Measurements from ENCODE around the gene TTC21B. TPM values are rescaled to one million over a fixed set of nuclear protein-coding genes. Genes with fewer than 3 reads are reported as not detected.

TTC21B gene
- total and polyA plus RNA-seq, 7 experiments from 2014 or later: 9.2 to 38.9 (median 29.1) TPM

GRCh38 chr2:165872101-165872791 lies 81.3 kb downstream of the TTC21B start:
- H3K27me3 ChIP-seq (ENCODE audit: control insufficient read depth in 2 of 2, insufficient read depth in 2 of 2, low read length in 2 of 2): no peaks in the 10 kb centered on the region
- peaks cover 0 to 4% (median 0%) of the 10 kb centered on the region in 3 experiments for H3K36me3 ChIP-seq (ENCODE audit: control insufficient read depth in 2 of 3, insufficient read depth in 3 of 3, low read length in 3 of 3)
- no peaks in the 10 kb centered on the region for H3K9me3 ChIP-seq (ENCODE audit: control insufficient read depth in 2 of 3, low read length in 3 of 3)
- H3K4me1 ChIP-seq (ENCODE audit: control insufficient read depth in 2 of 2, insufficient read depth in 2 of 2, low read length in 2 of 2): peaks cover 0 to under 1% of the 10 kb centered on the region in 2 donors
- intact Hi-C loops (cut with micrococcal nuclease): loop anchor here in 1 of 2 donors (5.0 kb wide), 3 partner anchors 310 to 635 kb away; partner anchors contain the start of gene SCN2A
- ChIA-PET CTCF (no interaction called here), POLR2A (no interaction called here)
- H3K4me3 Mint-ChIP-seq: no peak overlapping the region
- H3K36me3 Mint-ChIP-seq: peaks cover 0 to 41% (median 12%) of the 10 kb centered on the region in 5 donors
- H3K4me3 ChIP-seq (ENCODE audit: low read length): no peak overlapping the region
- ATAC-seq (no peak), DNase-seq (no peak)
- H3K4me1 Mint-ChIP-seq: peaks cover 0 to 21% (median 15%) of the 10 kb centered on the region in 7 donors
- H3K27ac Mint-ChIP-seq: no peak overlapping the region
- H3K9me3 Mint-ChIP-seq: peaks cover 0 to 2% (median 0%) of the 10 kb centered on the region in 11 donors
- H3K27ac ChIP-seq (ENCODE audit: low read depth, low read length): no peak overlapping the region
- no peaks in the 10 kb centered on the region for H3K27me3 Mint-ChIP-seq

- Mint-ChIP-seq H3K27me3 (no peaks in the 10 kb centered on the region), H3K9me3 (peaks cover 0 to 2% (median 0%) of the 10 kb centered on the region in 11 donors), H3K4me3 (no peak overlapping the region), H3K36me3 (peaks cover 0 to 47% (median 16%) of the 10 kb centered on the region in 5 donors), H3K27ac (peak overlapping the region in 5 of 9 donors; percentile 28 to 71 (median 59)), H3K4me1 (peaks cover 0 to 12% (median 8%) of the 10 kb centered on the region in 7 donors)
- Histone ChIP-seq H3K4me1 (ENCODE audit: control insufficient read depth in 2 of 2, insufficient read depth in 2 of 2, low read length in 2 of 2) (no peaks in the 10 kb centered on the region), H3K9me3 (ENCODE audit: control insufficient read depth in 2 of 3, low read length in 3 of 3) (no peaks in the 10 kb centered on the region), H3K27ac (ENCODE audit: low read depth, low read length) (no peak overlapping the region), H3K36me3 (ENCODE audit: control insufficient read depth in 2 of 3, insufficient read depth in 3 of 3, low read length in 3 of 3) (peaks cover 0 to under 1% (median 0%) of the 10 kb centered on the region in 3 experiments), H3K4me3 (ENCODE audit: low read length) (no peak overlapping the region), H3K27me3 (ENCODE audit: control insufficient read depth in 2 of 2, insufficient read depth in 2 of 2, low read length in 2 of 2) (no peaks in the 10 kb centered on the region)
- ATAC-seq (no peak), DNase-seq (no peak)
- CTCF ChIA-PET: no interaction called here
- POLR2A ChIA-PET: no interaction called here
- intact Hi-C loops (cut with micrococcal nuclease): loop anchor here in 1 of 2 donors (5.0 kb wide), 3 partner anchors 309 to 634 kb away; partner anchors contain the start of gene SCN2A
Measured at GRCh38 chr2:165871025-165871424, 82.6 kb downstream of the TTC21B start.

DNA sequence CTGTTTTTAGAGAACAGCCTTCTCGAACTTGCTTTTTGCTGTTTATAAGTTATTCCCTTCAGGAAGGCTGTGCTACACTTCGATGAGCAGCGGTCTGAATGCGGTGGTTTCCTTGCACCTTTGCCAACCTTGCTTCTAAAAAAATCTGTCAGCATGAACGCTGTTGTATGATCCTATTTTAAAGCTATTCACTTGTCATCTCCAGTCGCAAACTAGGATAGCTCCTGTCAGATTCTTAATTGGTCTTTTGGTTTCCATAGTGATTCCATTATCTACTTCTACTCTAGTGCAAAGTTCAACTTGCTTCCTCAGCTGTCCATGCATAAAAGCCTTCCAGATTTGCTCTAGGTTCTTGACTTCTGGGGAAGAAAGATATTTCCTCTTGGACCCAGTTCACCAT lies 83.2 kb downstream of the TTC21B start:
- Mint-ChIP-seq H3K9me3 (peaks cover 0 to 2% (median 0%) of the 10 kb centered on the region in 11 donors), H3K27ac (no peak overlapping the region), H3K27me3 (no peaks in the 10 kb centered on the region), H3K4me1 (peaks cover 0 to 11% (median 8%) of the 10 kb centered on the region in 7 donors), H3K36me3 (peaks cover 0 to 53% (median 16%) of the 10 kb centered on the region in 5 donors), H3K4me3 (no peak overlapping the region)
- ChIA-PET CTCF (no interaction called here), POLR2A (no interaction called here)
- ATAC-seq (no peak), DNase-seq (no peak)
- no peaks in the 10 kb centered on the region for H3K9me3 ChIP-seq (ENCODE audit: control insufficient read depth in 2 of 3, low read length in 3 of 3)
- intact Hi-C loops (cut with micrococcal nuclease): loop anchor here in 1 of 2 donors (5.0 kb wide), 3 partner anchors 308 to 633 kb away; partner anchors contain the start of gene SCN2A
- no peak overlapping the region for H3K4me3 ChIP-seq (ENCODE audit: low read length)
- no peaks in the 10 kb centered on the region for H3K4me1 ChIP-seq (ENCODE audit: control insufficient read depth in 2 of 2, insufficient read depth in 2 of 2, low read length in 2 of 2)
- no peaks in the 10 kb centered on the region for H3K27me3 ChIP-seq (ENCODE audit: control insufficient read depth in 2 of 2, insufficient read depth in 2 of 2, low read length in 2 of 2)
- no peak overlapping the region for H3K27ac ChIP-seq (ENCODE audit: low read depth, low read length)
- H3K36me3 ChIP-seq (ENCODE audit: control insufficient read depth in 2 of 3, insufficient read depth in 3 of 3, low read length in 3 of 3): no peaks in the 10 kb centered on the region

DNA sequence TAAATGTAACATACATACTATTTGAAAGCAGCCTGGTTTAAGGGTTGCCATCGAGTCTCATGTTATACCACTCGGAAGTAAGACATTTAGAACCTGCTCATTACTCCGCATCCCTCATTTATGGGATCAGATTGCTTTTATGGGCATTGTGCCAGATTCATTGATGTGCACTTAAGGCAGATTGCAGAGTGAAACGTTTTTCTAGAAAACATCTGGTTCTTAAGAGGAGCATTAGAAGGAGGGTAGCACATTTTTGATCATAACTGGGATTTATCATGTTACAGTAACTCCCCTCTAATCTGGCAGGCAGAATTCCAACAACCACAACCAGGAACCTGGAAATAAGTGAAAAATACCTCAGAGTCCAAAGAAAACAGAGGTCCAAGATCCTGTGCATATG lies 85.4 kb downstream of the TTC21B start:
- H3K27me3 ChIP-seq (ENCODE audit: control insufficient read depth in 2 of 2, insufficient read depth in 2 of 2, low read length in 2 of 2): no peaks in the 10 kb centered on the region
- Mint-ChIP-seq H3K27ac (no peak overlapping the region), H3K36me3 (peaks cover 0 to 54% (median 20%) of the 10 kb centered on the region in 5 donors), H3K4me1 (peaks cover 0 to 3% (median 0%) of the 10 kb centered on the region in 7 donors), H3K4me3 (no peak overlapping the region), H3K27me3 (no peaks in the 10 kb centered on the region), H3K9me3 (peaks cover 0 to 2% (median 0%) of the 10 kb centered on the region in 11 donors)
- H3K27ac ChIP-seq (ENCODE audit: low read depth, low read length): no peak overlapping the region
- H3K36me3 ChIP-seq (ENCODE audit: control insufficient read depth in 2 of 3, insufficient read depth in 3 of 3, low read length in 3 of 3): no peaks in the 10 kb centered on the region
- CTCF ChIA-PET: no interaction called here
- H3K4me3 ChIP-seq (ENCODE audit: low read length): no peak overlapping the region
- ATAC-seq (no peak), DNase-seq (no peak)
- POLR2A ChIA-PET: no interaction called here
- H3K4me1 ChIP-seq (ENCODE audit: control insufficient read depth in 2 of 2, insufficient read depth in 2 of 2, low read length in 2 of 2): no peaks in the 10 kb centered on the region
- intact Hi-C loops (cut with micrococcal nuclease): no loop called here
- no peaks in the 10 kb centered on the region for H3K9me3 ChIP-seq (ENCODE audit: control insufficient read depth in 2 of 3, low read length in 3 of 3)

GRCh38 chr2:165864296-165864695 lies 89.3 kb downstream of the TTC21B start:
- Histone ChIP-seq H3K4me1 (ENCODE audit: control insufficient read depth in 2 of 2, insufficient read depth in 2 of 2, low read length in 2 of 2) (no peaks in the 10 kb centered on the region), H3K27ac (ENCODE audit: low read depth, low read length) (no peak overlapping the region), H3K4me3 (ENCODE audit: low read length) (no peak overlapping the region), H3K27me3 (ENCODE audit: control insufficient read depth in 2 of 2, insufficient read depth in 2 of 2, low read length in 2 of 2) (no peaks in the 10 kb centered on the region), H3K36me3 (ENCODE audit: control insufficient read depth in 2 of 3, insufficient read depth in 3 of 3, low read length in 3 of 3) (no peaks in the 10 kb centered on the region), H3K9me3 (ENCODE audit: control insufficient read depth in 2 of 3, low read length in 3 of 3) (peaks cover 0 to 7% (median 0%) of the 10 kb centered on the region in 3 experiments)
- Mint-ChIP-seq H3K27ac (no peak overlapping the region), H3K9me3 (peaks cover 0 to 26% (median 10%) of the 10 kb centered on the region in 11 donors), H3K27me3 (no peaks in the 10 kb centered on the region), H3K4me1 (no peaks in the 10 kb centered on the region), H3K4me3 (no peak overlapping the region), H3K36me3 (peaks cover 11 to 44% (median 27%) of the 10 kb centered on the region in 5 donors)
- intact Hi-C loops (cut with micrococcal nuclease): no loop called here
- ATAC-seq: no peak
- CTCF ChIA-PET: no interaction called here
- POLR2A ChIA-PET: no interaction called here
- DNase-seq: no peak

GRCh38 chr2:165863810-165864261 lies 89.7 kb downstream of the TTC21B start:
- Mint-ChIP-seq H3K9me3 (peaks cover 0 to 29% (median 13%) of the 10 kb centered on the region in 11 donors), H3K4me3 (no peak overlapping the region), H3K36me3 (peaks cover 13 to 40% (median 25%) of the 10 kb centered on the region in 5 donors), H3K27ac (no peak overlapping the region), H3K27me3 (no peaks in the 10 kb centered on the region), H3K4me1 (no peaks in the 10 kb centered on the region)
- H3K27ac ChIP-seq (ENCODE audit: low read depth, low read length): no peak overlapping the region
- H3K9me3 ChIP-seq (ENCODE audit: control insufficient read depth in 2 of 3, low read length in 3 of 3): peaks cover 0 to 7% (median 0%) of the 10 kb centered on the region in 3 experiments
- ATAC-seq (no peak), DNase-seq (no peak)
- H3K27me3 ChIP-seq (ENCODE audit: control insufficient read depth in 2 of 2, insufficient read depth in 2 of 2, low read length in 2 of 2): no peaks in the 10 kb centered on the region
- no peak overlapping the region for H3K4me3 ChIP-seq (ENCODE audit: low read length)
- intact Hi-C loops (cut with micrococcal nuclease): no loop called here
- POLR2A ChIA-PET: no interaction called here
- CTCF ChIA-PET: no interaction called here
- H3K4me1 ChIP-seq (ENCODE audit: control insufficient read depth in 2 of 2, insufficient read depth in 2 of 2, low read length in 2 of 2): no peaks in the 10 kb centered on the region
- no peaks in the 10 kb centered on the region for H3K36me3 ChIP-seq (ENCODE audit: control insufficient read depth in 2 of 3, insufficient read depth in 3 of 3, low read length in 3 of 3)
